ENCODE results near the gene TMEM225B. TPM values are rescaled to one million over a fixed set of nuclear protein-coding genes. Genes with fewer than 3 reads are reported as not detected.

The TMEM225B gene
- total RNA-seq, 2 donors from 2014 or later, result 2.2 TPM; not detected in 1

- no peak for DNase-seq (ENCODE audit: low spot score)
- Histone ChIP-seq H3K9me3 (no peaks in the 10 kb centered on the region), H3K36me3 (no peaks in the 10 kb centered on the region), H3K4me3 (no peak overlapping the region), H3K4me1 (ENCODE audit: control insufficient read depth in 1 of 2, low read depth in 2 of 2) (no peaks in the 10 kb centered on the region), H3K27ac (no peak overlapping the region), H3K27me3 (replicated peaks; ENCODE audit: insufficient read depth) (no peaks in the 10 kb centered on the region)
- no peak for TF ChIP-seq CTCF (IDR thresholded peaks at IDR 0.05)
- ATAC-seq (ENCODE audit: insufficient number of reproducible peaks, low FRiP score, low read depth), result no peak
These were observed 9.2 kb upstream of the TMEM225B start for GRCh38 chr7:99588868-99589267.

- no peaks in the 10 kb centered on the region for H3K27me3 ChIP-seq (replicated peaks; ENCODE audit: insufficient read depth)
- no peak for TF ChIP-seq CTCF (IDR thresholded peaks at IDR 0.05)
- H3K4me3 ChIP-seq, result no peak overlapping the region
- H3K27ac ChIP-seq, result no peak overlapping the region
- no peaks in the 10 kb centered on the region for H3K9me3 ChIP-seq
- no peak for ATAC-seq (ENCODE audit: insufficient number of reproducible peaks, low FRiP score, low read depth)
- no peak for DNase-seq (ENCODE audit: low spot score)
- no peaks in the 10 kb centered on the region for H3K36me3 ChIP-seq
- no peaks in the 10 kb centered on the region for H3K4me1 ChIP-seq (ENCODE audit: control insufficient read depth in 1 of 2, low read depth in 2 of 2)
These were observed 2.9 kb upstream of the TMEM225B start for GRCh38 chr7:99594948-99595745.

GRCh38 chr7:99596408-99596955 is 1.6 kb upstream of the TMEM225B start:
- Histone ChIP-seq H3K9me3 (no peaks in the 10 kb centered on the region), H3K4me1 (ENCODE audit: control insufficient read depth in 1 of 2, low read depth in 2 of 2) (no peaks in the 10 kb centered on the region), H3K4me3 (no peak overlapping the region), H3K27me3 (replicated peaks; ENCODE audit: insufficient read depth) (no peaks in the 10 kb centered on the region), H3K36me3 (no peaks in the 10 kb centered on the region), H3K27ac (no peak overlapping the region)
- ATAC-seq (ENCODE audit: insufficient number of reproducible peaks, low FRiP score, low read depth) (no peak), DNase-seq (ENCODE audit: low spot score) (no peak)
- no peak for TF ChIP-seq CTCF (IDR thresholded peaks at IDR 0.05)

GRCh38 chr7:99599836-99600235 is 1.8 kb downstream of the TMEM225B start:
- Histone ChIP-seq H3K27me3 (replicated peaks; ENCODE audit: insufficient read depth) (no peaks in the 10 kb centered on the region), H3K4me3 (no peak overlapping the region), H3K9me3 (no peaks in the 10 kb centered on the region), H3K27ac (no peak overlapping the region), H3K4me1 (ENCODE audit: control insufficient read depth in 1 of 2, low read depth in 2 of 2) (no peaks in the 10 kb centered on the region), H3K36me3 (no peaks in the 10 kb centered on the region)
- no peak for DNase-seq (ENCODE audit: low spot score)
- no peak for ATAC-seq (ENCODE audit: insufficient number of reproducible peaks, low FRiP score, low read depth)
- no peak for TF ChIP-seq CTCF (IDR thresholded peaks at IDR 0.05)

GRCh38 chr7:99601656-99602310 is 3.7 kb downstream of the TMEM225B start:
- DNase-seq (ENCODE audit: low spot score) (no peak), ATAC-seq (ENCODE audit: insufficient number of reproducible peaks, low FRiP score, low read depth) (no peak)
- H3K4me1 ChIP-seq (ENCODE audit: control insufficient read depth in 1 of 2, low read depth in 2 of 2), result no peaks in the 10 kb centered on the region
- no peak overlapping the region for H3K4me3 ChIP-seq
- no peaks in the 10 kb centered on the region for H3K27me3 ChIP-seq (replicated peaks; ENCODE audit: insufficient read depth)
- TF ChIP-seq CTCF (IDR thresholded peaks at IDR 0.05), result no peak
- H3K27ac ChIP-seq, result no peak overlapping the region
- no peaks in the 10 kb centered on the region for H3K9me3 ChIP-seq
- H3K36me3 ChIP-seq, result no peaks in the 10 kb centered on the region
